Activated CD4-positive, CD25-positive, alpha-beta regulatory T cell treated with anti-CD3 and anti-CD28 coated beads, Interleukin-2, amount 50 U/mL, for 72 hours (primary cell): ENCODE data around the gene SFI1.
"Not testable (repeated sequence)": the region's sequence is repeated elsewhere in the genome, so short reads cannot be mapped to it uniquely, and the experiment has no call there.

Source experiments
- DNase-seq: peaks from one replicate; pipeline ENCODE4 v3.0.0; 2021

Gene SFI1

DNA sequence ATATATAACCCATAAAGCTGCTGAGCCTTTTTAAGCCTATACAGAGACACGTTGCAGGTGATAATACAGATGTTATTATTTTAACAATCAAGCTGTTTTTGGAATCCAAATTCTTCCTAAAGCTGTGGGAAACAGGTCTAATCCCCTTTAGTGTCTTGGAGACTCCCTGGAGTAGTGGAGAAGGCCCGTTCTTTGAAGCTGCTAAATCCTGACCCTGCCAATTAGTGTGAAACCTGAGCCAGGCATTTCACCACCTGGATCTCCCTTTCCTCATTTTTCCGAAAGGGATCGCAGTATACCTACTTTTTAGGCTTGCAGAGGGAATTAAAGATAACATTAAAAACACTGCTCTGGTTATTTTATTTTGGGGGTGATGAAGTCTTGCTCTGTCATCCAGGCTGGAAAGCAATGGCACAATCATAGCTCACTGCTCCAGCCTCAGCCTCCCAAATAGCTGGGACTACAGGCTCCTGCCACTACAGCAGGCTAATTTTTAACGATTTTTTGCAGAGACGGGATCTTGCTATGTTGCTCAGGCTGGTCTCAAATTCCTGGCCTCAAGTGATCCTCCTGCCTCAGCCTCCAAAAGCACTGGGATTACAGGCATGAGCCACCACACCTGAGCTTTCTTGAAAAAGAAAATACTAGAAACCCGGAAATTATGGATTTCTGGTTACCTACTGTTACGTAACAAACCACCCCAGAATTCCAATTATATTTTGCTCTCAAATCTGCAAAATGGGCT lies 4.9 kb upstream of the SFI1 start:
- no peak for DNase-seq

DNA sequence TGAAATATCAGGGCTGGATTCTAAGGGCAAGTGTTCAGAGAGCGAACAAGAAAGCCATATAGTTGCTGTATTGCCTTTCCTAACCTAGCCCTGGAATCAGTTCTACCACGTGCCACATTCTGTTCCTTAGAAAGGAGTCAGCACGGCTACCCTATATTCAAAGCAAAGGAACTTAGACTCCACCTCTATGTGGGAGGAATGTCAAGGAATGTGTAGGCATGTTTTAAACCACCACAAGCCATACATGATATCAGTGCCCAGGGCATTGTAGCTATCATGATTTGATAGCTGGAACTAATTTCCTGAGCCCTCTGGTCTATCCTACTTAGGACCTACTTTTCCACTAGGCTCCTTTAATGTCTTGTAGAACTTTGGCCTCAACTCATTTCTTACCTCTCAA lies 4.2 kb upstream of the SFI1 start:
- DNase-seq: no peak

- DNase-seq: not testable (repeated sequence)
Measured at GRCh38 chr22:31493355-31493754, 3.0 kb upstream of the SFI1 start.

DNA sequence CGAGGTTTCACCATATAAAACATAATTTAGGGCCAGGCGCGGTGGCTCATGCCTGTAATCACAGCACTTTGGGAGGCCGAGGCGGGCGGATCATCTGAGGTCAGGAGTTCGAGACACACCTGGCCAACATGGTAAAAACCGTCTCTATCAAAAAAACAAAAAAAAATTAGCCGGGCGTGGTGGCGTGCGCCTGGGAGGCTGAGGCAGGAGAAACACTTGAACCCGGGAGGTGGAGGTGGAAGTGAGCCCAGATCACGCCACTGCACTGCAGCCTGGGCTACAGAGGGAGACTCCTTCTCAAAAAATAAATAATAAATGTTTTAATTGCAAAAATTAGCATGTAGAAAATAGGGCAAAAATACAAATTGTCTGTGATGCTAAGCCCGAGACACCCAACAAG lies 993 bp upstream of the SFI1 start:
- DNase-seq: no peak

GRCh38 chr22:31496735-31497146 lies 405 bp downstream of the SFI1 start:
- no peak for DNase-seq

GRCh38 chr22:31497148-31497938 lies 1.0 kb downstream of the SFI1 start:
- no peak for DNase-seq

DNA sequence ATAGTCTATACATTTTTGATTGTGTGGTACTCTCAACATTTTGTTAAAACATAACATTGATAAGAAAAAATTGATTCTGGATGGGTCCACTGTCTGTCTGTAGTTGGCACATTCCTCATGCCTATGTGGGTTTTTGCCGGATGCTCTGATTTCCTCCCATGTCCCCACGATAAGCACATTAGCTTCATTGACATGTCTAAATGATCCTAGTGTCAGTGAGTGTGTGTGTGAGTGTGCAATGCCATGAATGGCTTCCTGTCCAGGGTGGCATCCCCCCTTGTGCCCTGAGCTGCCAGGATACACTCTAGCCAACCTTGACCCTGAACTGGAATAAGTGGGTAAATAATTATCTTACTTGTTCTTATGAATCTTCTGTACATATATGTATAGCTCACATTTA lies 5.4 kb downstream of the SFI1 start:
- DNase-seq: no peak

DNA sequence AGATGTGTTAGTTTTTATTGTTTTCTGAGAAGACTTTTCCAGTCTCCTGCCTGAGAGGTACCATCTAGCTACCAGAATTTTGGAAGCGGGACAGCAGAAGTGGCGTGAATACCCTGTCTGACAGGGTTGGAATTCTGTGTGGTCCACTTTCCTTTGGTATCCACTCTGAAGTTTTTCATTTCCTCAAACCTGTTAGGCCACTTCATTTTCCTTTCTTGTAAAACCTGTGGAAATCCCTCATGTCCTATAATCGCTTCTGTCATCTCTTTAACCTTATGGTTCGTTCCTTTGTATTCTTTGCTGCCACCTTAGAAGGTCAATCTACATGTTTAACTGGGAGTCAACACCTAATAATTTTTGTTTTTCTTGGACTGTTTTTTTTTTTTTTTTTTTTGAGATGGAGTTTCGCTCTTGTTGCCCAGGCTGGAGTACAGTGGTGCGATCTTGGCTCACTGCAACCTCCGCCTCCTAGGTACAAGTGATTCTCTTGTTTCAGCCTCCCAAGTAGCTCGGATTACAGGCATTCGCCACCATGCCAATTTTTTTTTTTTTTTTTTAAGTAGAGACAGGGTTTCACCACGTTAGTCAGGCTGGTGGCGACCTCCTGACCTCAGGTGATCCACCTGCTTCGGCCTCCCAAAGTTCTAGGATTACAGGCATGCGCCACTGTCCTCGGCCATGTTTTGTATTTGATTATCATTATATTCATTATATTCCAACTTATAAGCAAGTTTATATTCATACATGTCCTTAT lies 7.1 kb downstream of the SFI1 start:
- DNase-seq: no peak

GRCh38 chr22:31504282-31504681 lies 7.9 kb downstream of the SFI1 start:
- no peak for DNase-seq

DNA sequence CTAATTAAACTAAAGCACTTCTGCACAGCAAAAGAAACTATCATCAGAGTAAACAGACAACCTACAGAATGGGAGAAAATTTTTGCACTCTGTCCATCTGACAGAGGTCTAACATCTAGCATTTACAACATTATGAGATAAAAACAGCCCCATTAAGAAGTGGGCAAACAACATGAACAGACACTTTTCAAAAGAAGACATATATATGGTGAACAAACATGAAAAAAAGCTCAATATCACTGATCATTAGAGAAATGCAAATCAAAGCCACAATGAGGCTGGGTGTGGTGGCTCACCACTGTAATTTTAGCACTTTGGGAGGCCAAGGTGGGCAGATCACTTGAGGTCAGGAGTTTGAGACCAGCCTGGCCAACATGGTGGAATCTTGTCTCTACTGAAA lies 11.2 kb downstream of the SFI1 start:
- not testable (repeated sequence) for DNase-seq

GRCh38 chr22:31508536-31508935 lies 12.2 kb downstream of the SFI1 start:
- DNase-seq: no peak

- DNase-seq: no peak
Measured at GRCh38 chr22:31509061-31509762, 12.9 kb downstream of the SFI1 start.

GRCh38 chr22:31520051-31520450 lies 23.7 kb downstream of the SFI1 start:
- no peak for DNase-seq

GRCh38 chr22:31524132-31524531 lies 27.8 kb downstream of the SFI1 start:
- not testable (repeated sequence) for DNase-seq

DNA sequence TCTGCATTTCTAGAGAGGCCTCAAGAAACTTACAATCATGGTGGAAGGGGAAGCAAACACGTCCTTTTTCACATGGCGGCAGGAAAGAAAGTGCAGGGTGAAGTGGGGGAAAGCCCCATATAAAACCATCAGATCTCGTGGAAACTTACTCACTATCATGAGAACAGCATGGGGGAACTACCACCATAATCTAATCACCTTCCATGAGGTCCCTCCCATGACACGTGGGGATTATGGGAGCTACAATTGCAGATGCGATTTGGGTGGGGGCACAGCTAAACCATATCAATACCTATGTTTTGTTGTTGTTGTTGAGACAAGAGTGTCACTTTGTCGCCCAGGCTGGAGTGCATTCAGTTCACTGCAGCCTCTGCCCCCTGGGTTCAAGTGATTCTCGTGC lies 29.9 kb downstream of the SFI1 start:
- DNase-seq: no peak

DNA sequence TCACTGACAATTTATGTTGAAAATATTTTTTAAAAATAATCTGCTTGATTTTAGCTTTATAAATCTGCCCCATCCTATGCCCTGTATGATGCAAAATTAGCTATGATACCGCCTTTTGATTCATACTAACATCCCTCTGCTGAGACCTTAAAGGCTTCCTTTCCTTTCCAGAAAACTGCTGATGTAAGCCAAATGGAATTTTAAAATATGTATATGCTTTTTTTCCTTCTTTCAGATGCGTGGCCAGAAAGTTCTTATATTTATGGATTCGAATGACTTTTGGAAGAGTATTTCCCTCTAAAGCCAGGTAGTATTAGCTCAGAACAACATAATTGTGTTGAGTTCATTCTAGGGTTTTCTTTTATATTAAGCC lies 34.5 kb downstream of the SFI1 start:
- no peak for DNase-seq

GRCh38 chr22:31532060-31532459 lies 35.7 kb downstream of the SFI1 start:
- DNase-seq: no peak

DNA sequence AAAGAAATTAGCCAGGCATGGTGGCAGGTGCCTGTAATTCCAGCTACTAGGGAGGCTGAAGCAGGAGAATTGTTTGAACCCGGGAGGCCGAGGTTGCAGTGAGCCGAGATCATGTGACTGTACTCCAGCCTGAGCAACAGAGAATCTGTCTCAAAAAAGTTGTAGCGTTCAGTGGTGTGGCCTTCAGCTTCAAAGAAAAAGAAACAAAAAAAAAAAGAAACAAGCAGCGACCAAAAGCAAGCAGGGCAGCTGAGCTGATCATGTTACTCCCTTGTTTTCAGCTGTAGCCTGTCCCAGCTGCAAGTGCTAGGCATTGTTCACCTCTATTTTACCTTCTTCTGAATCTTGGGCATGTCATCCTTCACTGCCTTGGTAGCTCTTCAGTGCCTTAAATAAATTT lies 37.0 kb downstream of the SFI1 start:
- DNase-seq: no peak

DNA sequence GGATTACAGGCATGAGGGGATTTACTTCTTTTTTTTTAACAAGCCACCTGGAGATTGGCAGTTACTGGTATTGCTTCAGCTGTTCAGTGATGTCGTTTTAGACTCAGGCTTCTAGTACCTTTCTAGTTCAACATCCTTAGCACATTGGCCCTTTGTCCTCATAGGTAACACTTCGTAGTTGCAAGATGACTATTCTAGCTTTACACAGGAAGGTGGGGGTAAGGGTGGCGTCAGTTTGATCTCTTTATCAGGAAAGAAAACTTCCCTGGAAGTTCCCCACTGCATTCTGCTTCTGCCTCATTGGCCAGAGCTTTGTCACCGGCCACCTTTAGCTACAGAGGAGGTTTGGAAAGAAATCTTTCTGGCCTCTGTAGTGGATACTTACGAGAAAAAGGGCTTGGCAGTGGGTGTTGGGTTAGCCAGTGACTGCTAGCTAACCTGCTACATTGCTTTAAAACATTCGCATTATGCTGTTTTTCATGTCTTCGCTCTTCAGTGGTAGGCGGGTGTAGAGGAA lies 40.7 kb downstream of the SFI1 start:
- DNase-seq: no peak

DNA sequence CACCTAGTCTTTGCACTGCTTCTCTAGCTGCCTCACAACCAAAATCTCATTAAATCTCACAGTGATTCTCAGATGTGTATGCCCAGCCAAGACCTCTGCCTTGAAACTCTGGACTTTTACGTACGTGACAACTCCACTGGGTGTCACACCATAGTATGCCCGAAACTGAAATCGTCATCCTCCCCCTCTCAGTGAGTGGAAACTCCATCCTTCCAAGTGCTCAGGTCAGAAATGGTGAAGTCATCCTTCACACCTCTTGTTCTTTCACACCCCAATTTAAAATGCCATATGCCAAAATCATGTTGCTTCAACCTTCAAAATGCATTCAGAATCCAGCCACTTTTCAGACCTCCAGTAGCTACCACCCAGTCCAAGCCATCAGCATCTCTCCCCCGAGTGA lies 42.5 kb downstream of the SFI1 start:
- no peak for DNase-seq

GRCh38 chr22:31540166-31540565 lies 43.8 kb downstream of the SFI1 start:
- DNase-seq: not testable (repeated sequence)

DNA sequence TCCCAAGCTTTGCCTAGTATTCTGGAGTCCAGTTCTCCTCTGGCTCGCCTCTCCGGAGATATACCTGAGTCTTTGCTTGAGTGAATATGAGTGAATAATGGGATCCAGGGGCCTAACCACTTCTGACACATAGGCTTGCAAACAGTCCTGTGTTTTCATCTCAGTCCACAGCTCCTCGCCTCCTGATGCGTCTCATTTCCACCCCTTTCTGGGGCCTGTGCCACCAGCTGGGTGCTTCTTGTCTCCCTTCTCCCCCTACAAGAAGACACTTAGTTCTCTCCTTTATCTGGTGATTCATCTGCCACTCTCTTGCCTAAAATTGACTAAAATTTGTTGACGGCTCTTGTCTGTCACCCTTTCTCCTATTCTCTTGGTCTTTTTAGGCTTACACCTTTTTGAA lies 44.6 kb downstream of the SFI1 start:
- DNase-seq: no peak
